HepG2 (cell line): ENCODE measurements around the gene EPHA6. TPM values are rescaled to one million over a fixed set of nuclear protein-coding genes. Genes with fewer than 3 reads are reported as not detected.

ENCODE experiments used
- ATAC-seq: fragments of 200-7000 bp; cut with Tn5 transposase; 3 replicates; pipeline ENCODE4 v1.9.1; 2020; ENCODE audit warnings: mild to moderate bottlenecking, moderate library complexity
- BruUV-seq: library from RNA; stranded (reverse); fragments of 400-500 nt; replicated peaks from 2 replicates; lab custom pipeline; 2021; lab: Mats Ljungman, UMichigan
- CTCF ChIA-PET: fragments of 300-600 bp; formaldehyde crosslinking; extraction: SDS; loops from one replicate; lab custom pipeline; 2021; ENCODE audit warnings: low total read pairs, inconsistent platforms, low intra/inter-chr PET ratio; lab: Yijun Ruan, JAX
- POLR2A ChIA-PET: fragments of 350-600 bp; sonication (Branson Sonifier 250); formaldehyde crosslinking; loops from one replicate; lab custom pipeline; 2020; ENCODE audit warnings: antibody characterized with exemption, inconsistent platforms; lab: Yijun Ruan, JAX
- DNase-seq: peaks from one replicate; pipeline ENCODE4 v3.0.0-alpha.2; 2015; ENCODE audit warnings: low spot score
- FAIRE-seq: peaks from 3 replicates; lab custom pipeline; 2011; peaks lifted over from hg19 to GRCh38; lab: Jason Lieb, UNC
- H2AFZ ChIP-seq: one replicate; pipeline ENCODE4 v1.6.1; 2011; ENCODE audit warnings: low read length, inconsistent platforms
- H3K27ac ChIP-seq: fragments of 300-600 bp; 3 replicates; pipeline ENCODE4 v1.8.0; 2011; ENCODE audit warnings: mixed run types, mild to moderate bottlenecking, mixed read lengths, low read length, inconsistent platforms; ENCODE audit not compliant: insufficient read depth; ENCODE audit errors: extremely low read length
- H3K27me3 ChIP-seq, 2 experiments: fragments of 200-600 bp in 1 of 2; 2 replicates in 1 of 2; 3 replicates in 1 of 2; pipeline versions ENCODE4 v1.6.0 to v1.8.0; 2011; ENCODE audit warnings: low read length in 2 of 2, mild to moderate bottlenecking in 2 of 2, moderate library complexity in 2 of 2, inconsistent platforms in 1 of 2; ENCODE audit not compliant: insufficient read depth in 2 of 2, control insufficient read depth in 1 of 2
- H3K36me3 ChIP-seq, 2 experiments: fragments of 200-600 bp in 1 of 2; replicated peaks in 1 of 2; 2 replicates in 1 of 2; 3 replicates in 1 of 2; pipeline versions ENCODE4 v1.5.1 to v1.8.0; 2011; ENCODE audit warnings: low read length in 2 of 2, inconsistent platforms in 1 of 2; ENCODE audit not compliant: insufficient read depth in 2 of 2, control insufficient read depth in 1 of 2
- H3K4me1 ChIP-seq: 2 replicates; pipeline ENCODE4 v1.5.1; 2012; ENCODE audit warnings: low read length, inconsistent platforms; ENCODE audit not compliant: insufficient read depth
- H3K4me2 ChIP-seq: 2 replicates; pipeline ENCODE4 v1.6.0; 2011; ENCODE audit warnings: low read depth, low read length, inconsistent platforms
- H3K4me3 ChIP-seq, 3 experiments: fragments of 200-600 bp in 1 of 3; sonication (generic), shearing (Covaris generic) in 1 of 3; replicated peaks in 1 of 3; 2 replicates each; pipeline ENCODE4 v1.5.1; 2011 to 2016; ENCODE audit warnings: low read length in 3 of 3, inconsistent platforms in 2 of 3, low read depth in 2 of 3, mild to moderate bottlenecking in 2 of 3, control low read depth in 1 of 3, mixed read lengths in 1 of 3; ENCODE audit not compliant: insufficient read depth in 1 of 3
- H3K79me2 ChIP-seq: one replicate; pipeline ENCODE4 v1.6.1; 2011; ENCODE audit warnings: low read length, inconsistent platforms; ENCODE audit not compliant: insufficient read depth
- H3K9ac ChIP-seq: 2 replicates; pipeline ENCODE4 v1.6.0; 2011; ENCODE audit warnings: mild to moderate bottlenecking, low read depth, low read length, inconsistent platforms; ENCODE audit not compliant: insufficient read depth
- H3K9me3 ChIP-seq: 2 replicates; pipeline ENCODE4 v1.5.1; 2012; ENCODE audit warnings: mild to moderate bottlenecking, low read length
- H4K20me1 ChIP-seq: 2 replicates; pipeline ENCODE4 v1.6.0; 2011; ENCODE audit warnings: inconsistent platforms, mild to moderate bottlenecking, low read length, moderate library complexity; ENCODE audit not compliant: insufficient read depth
- KAT8 ChIP-seq: IDR thresholded peaks from 2 replicates; pipeline ENCODE4 v1.6.1; 2016; ENCODE audit warnings: missing genetic modification reagents, missing compliant biosample characterization
- KLF6 ChIP-seq: IDR thresholded peaks from 2 replicates; pipeline ENCODE4 v1.8.0; 2016; ENCODE audit warnings: missing biosample characterization, missing genetic modification reagents
- KMT2A ChIP-seq: sonication (generic); formaldehyde crosslinking; IDR thresholded peaks from 2 replicates; pipeline ENCODE4 v1.4.0; 2020; ENCODE audit warnings: missing genetic modification reagents
- MXD3 ChIP-seq: IDR thresholded peaks from 2 replicates; pipeline ENCODE4 v1.6.1; 2016; ENCODE audit warnings: mild to moderate bottlenecking, missing biosample characterization, missing genetic modification reagents
- RARG ChIP-seq: sonication (generic); formaldehyde crosslinking; IDR thresholded peaks from 2 replicates; pipeline ENCODE4 v1.4.0; 2020; ENCODE audit warnings: low read depth, mild to moderate bottlenecking, missing genetic modification reagents
- STAT5B ChIP-seq: sonication (generic); formaldehyde crosslinking; IDR thresholded peaks from 2 replicates; pipeline ENCODE4 v1.4.0; 2020; ENCODE audit warnings: missing genetic modification reagents
- STAT6 ChIP-seq: sonication (generic); formaldehyde crosslinking; IDR thresholded peaks from 2 replicates; pipeline ENCODE4 v1.4.0; 2020; ENCODE audit warnings: missing genetic modification reagents, mild to moderate bottlenecking, borderline replicate concordance
- SYNCRIP ChIP-seq: fragments of 200-400 bp; formaldehyde crosslinking; IDR thresholded peaks from 2 replicates; pipeline ENCODE4 v1.6.1; 2018; ENCODE audit warnings: mild to moderate bottlenecking, low read depth, low read length; ENCODE audit not compliant: insufficient read depth
- TRAFD1 ChIP-seq: sonication (generic); formaldehyde crosslinking; IDR thresholded peaks from 2 replicates; pipeline ENCODE4 v1.5.1; 2020; ENCODE audit warnings: missing genetic modification reagents, mild to moderate bottlenecking, borderline replicate concordance
- ZNF10 ChIP-seq: sonication (generic); formaldehyde crosslinking; IDR thresholded peaks from 2 replicates; pipeline ENCODE4 v1.4.0; 2020; ENCODE audit warnings: mild to moderate bottlenecking, low read depth, missing genetic modification reagents, borderline replicate concordance
- ZNF580 ChIP-seq: IDR thresholded peaks from 2 replicates; pipeline ENCODE4 v1.6.1; 2016; ENCODE audit warnings: low read depth, borderline replicate concordance
- ZNF83 ChIP-seq: sonication (generic); formaldehyde crosslinking; IDR thresholded peaks from 2 replicates; pipeline ENCODE4 v1.4.0; 2020; ENCODE audit warnings: missing genetic modification reagents, mild to moderate bottlenecking, borderline replicate concordance
- WGBS: methylation state at CpG from one replicate; pipeline ENCODE4 v1.1.6; 2017; ENCODE audit warnings: low lambda C conversion rate; 5-methylcytosine and 5-hydroxymethylcytosine counted together
- in situ Hi-C: cut with HindIII; loops from 2 replicates; pipeline ENCODE4 v1.10.0; 2017; ENCODE audit warnings: low pct_unique_long_range_greater_than_20kb; ENCODE audit not compliant: extremely low pct_ligation_motif_present
- intact Hi-C: fragments of 100-400 bp; cut with micrococcal nuclease; formaldehyde crosslinking; loops from one replicate; pipeline ENCODE4 v1.10.0; 2022; ENCODE audit not compliant: unreplicated experiment
- polyA plus RNA-seq, 8 experiments: library from polyadenylated mRNA; depleted of rRNA in 3 of 8; stranded (reverse) in 7 of 8; unstranded in 1 of 8; fragments of >200 nt; fragmentation: Illumina TruSeq in 4 of 8; extraction: Trizol in 4 of 8; gene quantifications; 2 replicates each; pipeline versions ENCODE4 v1.2.1 to v1.2.3, GENCODE V29; 2011 to 2016; ENCODE audit warnings: low read depth in 4 of 8, missing spikeins in 1 of 8, mixed read lengths in 1 of 8; ENCODE audit not compliant: insufficient read depth in 1 of 8
- total RNA-seq, 5 experiments: library from RNA; depleted of rRNA; stranded (reverse); fragments of >200 nt; fragmentation: Illumina TruSeq; extraction: Trizol; gene quantifications; 2 replicates each; pipeline ENCODE4 v1.2.3, GENCODE V29; 2016; ENCODE audit warnings: low read depth in 1 of 5

EPHA6 gene
- total and polyA plus RNA-seq, 2 of the 13 experiments (the other 11 are each of a cell fraction or from before 2014, with no cell fraction given): not detected

- TF ChIP-seq KAT8 (no peak), ZNF10 (CRISPR knock-in tag) (no peak), STAT5B (CRISPR knock-in tag) (no peak), ZNF580 (CRISPR knock-in tag) (no peak), SYNCRIP (no peak), STAT6 (no peak), KLF6 (CRISPR knock-in tag) (no peak), KMT2A (CRISPR knock-in tag) (no peak), MXD3 (CRISPR knock-in tag) (no peak), RARG (no peak)
These were observed 610.6 kb downstream of the EPHA6 start (continued) for GRCh38 chr3:97425002-97425401.

- FAIRE-seq (no peak), DNase-seq (no peak), ATAC-seq (no peak)
- in situ Hi-C loops (no loop called here), intact Hi-C loops (no loop called here)
- no peak for TF ChIP-seq TRAFD1 (CRISPR knock-in tag)
- TF ChIP-seq ZNF83 (CRISPR knock-in tag): no peak
- Histone ChIP-seq H3K9ac (no peak overlapping the region), H3K27ac (no peak overlapping the region), H3K4me2 (no peak overlapping the region), H2AFZ (no peak overlapping the region), H3K4me1 (no peaks in the 10 kb centered on the region), H3K36me3 (no peaks in the 10 kb centered on the region), H3K79me2 (no peaks in the 10 kb centered on the region), H3K4me3 (no peak overlapping the region), H4K20me1 (no peaks in the 10 kb centered on the region), H3K9me3 (no peaks in the 10 kb centered on the region), H3K27me3 (no peaks in the 10 kb centered on the region)
- ChIA-PET CTCF (no interaction called here), POLR2A (no interaction called here)
- BruUV-seq: no TSS peak
- WGBS: 0% methylated on average over 2 of the region's 2 CpGs
These were observed 616.2 kb downstream of the EPHA6 start for GRCh38 chr3:97430601-97431000.
